Right cardiac atrium (tissue), 5 donors: Measurements from ENCODE around the gene SHMT1. TPM values are rescaled to one million over a fixed set of nuclear protein-coding genes. Genes with fewer than 3 reads are reported as not detected.
"Not testable (repeated sequence)": the region's sequence is repeated elsewhere in the genome, so short reads cannot be mapped to it uniquely, and the experiment has no call there.

Source experiments
- ATAC-seq, 2 donors: fragments of 200-7000 bp; cut with Tn5 transposase; one replicate each; pipeline versions ENCODE4 v1.8.0 to v1.9.1; 2020; ENCODE audit warnings: moderate library complexity in 2 of 2, mild to moderate bottlenecking in 1 of 2
- DNase-seq, 3 donors: peaks; one replicate each; pipeline ENCODE4 v3.0.0-alpha.2; 2020
- H3K27ac ChIP-seq: one replicate; pipeline ENCODE4 v1.5.1; 2013; ENCODE audit warnings: mild to moderate bottlenecking, low read length, control low read depth, moderate library complexity
- H3K27me3 ChIP-seq: one replicate; pipeline ENCODE4 v1.6.1; 2013; ENCODE audit not compliant: control insufficient read depth, insufficient read depth
- H3K4me1 ChIP-seq: one replicate; pipeline ENCODE4 v1.6.1; 2013; ENCODE audit warnings: low read length; ENCODE audit not compliant: control insufficient read depth, insufficient read depth
- H3K4me3 ChIP-seq: one replicate; pipeline ENCODE4 v1.5.1; 2013; ENCODE audit warnings: low read length, control low read depth
- H3K9me3 ChIP-seq: one replicate; pipeline ENCODE4 v1.6.1; 2013; ENCODE audit warnings: low read length; ENCODE audit not compliant: control insufficient read depth
- WGBS: extraction: QIAGEN DNeasy Blood & Tissue Kit; methylation state at CpG from one replicate; pipeline ENCODE4 v1.1.7; 2013; 5-methylcytosine and 5-hydroxymethylcytosine counted together
- intact Hi-C, 4 donors: fragments of 100-400 bp; cut with DNase I; formaldehyde crosslinking; loops; one replicate each; pipeline versions ENCODE4 v1.11.0 to v1.14.0; 2022 to 2023
- polyA plus RNA-seq: library from polyadenylated mRNA; stranded (reverse); fragments of 200-250 nt; gene quantifications from one replicate; pipeline ENCODE4 v1.2.3, GENCODE V29; 2013
- total RNA-seq, 4 donors: library from RNA; stranded (reverse); fragmentation: NEBNext Ultra II Directional; extraction: Animal tissue kit (Norgen Biotek cat#: 25700); gene quantifications; one replicate each; pipeline ENCODE4 v1.2.1, GENCODE V29; 2021
- donor health status: healthy with polysubstance abuse.
- donor health status: DM: no; HTN: yes; CAD: no.
- donor health status: DM: no; HTN: no; CAD: no.
- donor health status: DM: no; HTN: yes; CAD: no; lungs with severe emphysema.
- donor health status: DM: yes; HTN: yes; CAD: no.

SHMT1 gene
- total and polyA plus RNA-seq, 5 donors, result 6.4 to 9.9 (median 8.3) TPM

- Histone ChIP-seq H3K9me3 (no peaks in the 10 kb centered on the region), H3K4me3 (no peak within 1 kb of the TSS), H3K27me3 (no peaks in the 10 kb centered on the region), H3K4me1 (no peaks in the 10 kb centered on the region), H3K27ac (no peak within 1 kb of the TSS)
- peak; percentile 53 to 59 for ATAC-seq
- DNase-seq, result peak; percentile 26 to 78 (median 67)
- 69% methylated on average over 20 of the region's 20 CpGs for WGBS
- intact Hi-C loops, result no loop called here
Observed at GRCh38 chr17:18377437-18378204, 14.3 kb upstream of the SHMT1 start, which contains the start of gene EVPLL. TSS of gene EVPLL (plus strand) at chr17:18377778. CDS start at chr17:18380938, 3,160 bp downstream.

GRCh38 chr17:18374216-18374615 lies 10.9 kb upstream of the SHMT1 start:
- Histone ChIP-seq H3K4me3 (no peak overlapping the region), H3K27ac (no peak overlapping the region), H3K4me1 (no peaks in the 10 kb centered on the region), H3K27me3 (no peaks in the 10 kb centered on the region), H3K9me3 (no peaks in the 10 kb centered on the region)
- DNase-seq (no peak), ATAC-seq (no peak)
- intact Hi-C loops, result no loop called here
- 80% methylated on average over 7 of the region's 7 CpGs for WGBS

GRCh38 chr17:18373181-18373580 lies 9.8 kb upstream of the SHMT1 start:
- DNase-seq, H3K9me3 ChIP-seq, H3K27ac ChIP-seq, H3K4me1 ChIP-seq, H3K27me3 ChIP-seq, ATAC-seq, H3K4me3 ChIP-seq, intact Hi-C loops: not testable (repeated sequence)
- WGBS, result 87% methylated on average over 6 of the region's 6 CpGs

GRCh38 chr17:18371455-18371854 lies 8.1 kb upstream of the SHMT1 start:
- intact Hi-C loops, result no loop called here
- Histone ChIP-seq H3K4me1 (no peaks in the 10 kb centered on the region), H3K27me3 (no peaks in the 10 kb centered on the region), H3K9me3 (no peaks in the 10 kb centered on the region), H3K4me3 (no peak overlapping the region), H3K27ac (no peak overlapping the region)
- ATAC-seq (no peak), DNase-seq (no peak)
- WGBS, result 79% methylated on average over 7 of the region's 7 CpGs

- Histone ChIP-seq H3K4me3 (no peak overlapping the region), H3K4me1 (no peaks in the 10 kb centered on the region), H3K9me3 (no peaks in the 10 kb centered on the region), H3K27ac (no peak overlapping the region), H3K27me3 (no peaks in the 10 kb centered on the region)
- intact Hi-C loops, result no loop called here
- WGBS, result 62% methylated on average over 5 of the region's 5 CpGs
- no peak for ATAC-seq
- no peak for DNase-seq
Observed at GRCh38 chr17:18370761-18371160, 7.4 kb upstream of the SHMT1 start.

- no peak overlapping the region for H3K27ac ChIP-seq
- no peaks in the 10 kb centered on the region for H3K9me3 ChIP-seq
- DNase-seq (no peak), ATAC-seq (no peak)
- no peak overlapping the region for H3K4me3 ChIP-seq
- H3K27me3 ChIP-seq, result no peaks in the 10 kb centered on the region
- WGBS, result 81% methylated on average over 8 of the region's 8 CpGs
- no peaks in the 10 kb centered on the region for H3K4me1 ChIP-seq
- intact Hi-C loops, result no loop called here
Observed at GRCh38 chr17:18368946-18369345, 5.6 kb upstream of the SHMT1 start.

GRCh38 chr17:18364166-18364565 lies 816 bp upstream of the SHMT1 start:
- no peak overlapping the region for H3K4me3 ChIP-seq
- H3K4me1 ChIP-seq, result no peaks in the 10 kb centered on the region
- ATAC-seq (no peak), DNase-seq (no peak)
- 90% methylated on average over 6 of the region's 6 CpGs for WGBS
- H3K9me3 ChIP-seq, result no peaks in the 10 kb centered on the region
- H3K27me3 ChIP-seq, result no peaks in the 10 kb centered on the region
- intact Hi-C loops, result no loop called here
- no peak overlapping the region for H3K27ac ChIP-seq

GRCh38 chr17:18362698-18363100 lies 651 bp downstream of the SHMT1 start:
- Histone ChIP-seq H3K4me3 (peak overlapping the region; percentile 70), H3K27ac (peak overlapping the region; percentile 46), H3K27me3 (no peaks in the 10 kb centered on the region), H3K9me3 (no peaks in the 10 kb centered on the region), H3K4me1 (no peaks in the 10 kb centered on the region)
- peak; percentile 76 to 88 (median 84) for DNase-seq
- 5% methylated on average over 14 of the region's 14 CpGs for WGBS
- peak; percentile 6 to 45 for ATAC-seq
- intact Hi-C loops, result no loop called here

- Histone ChIP-seq H3K4me3 (peak overlapping the region; percentile 70), H3K27ac (peak overlapping the region; percentile 48), H3K4me1 (no peaks in the 10 kb centered on the region), H3K27me3 (no peaks in the 10 kb centered on the region), H3K9me3 (no peaks in the 10 kb centered on the region)
- ATAC-seq, result no peak
- DNase-seq, result no peak
- intact Hi-C loops, result no loop called here
- WGBS, result 59% methylated on average over 15 of the region's 15 CpGs
Observed at GRCh38 chr17:18361837-18362697, 1.3 kb downstream of the SHMT1 start.

- Histone ChIP-seq H3K4me1 (no peaks in the 10 kb centered on the region), H3K27ac (no peak overlapping the region), H3K4me3 (no peak overlapping the region), H3K27me3 (no peaks in the 10 kb centered on the region), H3K9me3 (no peaks in the 10 kb centered on the region)
- WGBS, result 89% methylated on average over 8 of the region's 8 CpGs
- ATAC-seq, result no peak
- DNase-seq, result no peak
- intact Hi-C loops, result no loop called here
Observed at GRCh38 chr17:18360518-18360917, 2.8 kb downstream of the SHMT1 start.

GRCh38 chr17:18356624-18357023 lies 6.7 kb downstream of the SHMT1 start:
- Histone ChIP-seq H3K27ac (no peak overlapping the region), H3K4me3 (no peak overlapping the region), H3K9me3 (no peaks in the 10 kb centered on the region), H3K4me1 (no peaks in the 10 kb centered on the region), H3K27me3 (no peaks in the 10 kb centered on the region)
- intact Hi-C loops, result no loop called here
- no peak for DNase-seq
- 83% methylated on average over 10 of the region's 10 CpGs for WGBS
- peak; percentile 31 to 69 for ATAC-seq
